Measurements from ENCODE around the gene POMT1. TPM values are rescaled to one million over a fixed set of nuclear protein-coding genes. Genes with fewer than 3 reads are reported as not detected.
"Not testable (repeated sequence)": the region's sequence is repeated elsewhere in the genome, so short reads cannot be mapped to it uniquely, and the experiment has no call there.

The POMT1 gene
- total RNA-seq, result 34.5 TPM

- DNase-seq, result peak; percentile 86
Measured at GRCh38 chr9:131502781-131503625, at the start of gene POMT1. Gene POMT1, plus strand, starts transcription at chr9:131502918. Its CDS starts 1,301 bp downstream, at chr9:131504219.

- DNase-seq, result no peak
Measured at GRCh38 chr9:131454028-131454427, 48.7 kb upstream of the POMT1 start.

GRCh38 chr9:131455655-131456054 is 47.1 kb upstream of the POMT1 start:
- DNase-seq, result not testable (repeated sequence)

- DNase-seq, result no peak
Measured at GRCh38 chr9:131457746-131458145, 45.0 kb upstream of the POMT1 start.

GRCh38 chr9:131459056-131459455 is 43.7 kb upstream of the POMT1 start:
- no peak for DNase-seq

- DNase-seq, result no peak
Measured at GRCh38 chr9:131461166-131461565, 41.6 kb upstream of the POMT1 start.

- DNase-seq, result no peak
Measured at GRCh38 chr9:131464354-131465000, 38.2 kb upstream of the POMT1 start.

GRCh38 chr9:131465401-131465800 is 37.3 kb upstream of the POMT1 start:
- DNase-seq, result no peak

- DNase-seq, result no peak
Measured at GRCh38 chr9:131467214-131467935, 35.3 kb upstream of the POMT1 start.

- no peak for DNase-seq
Measured at GRCh38 chr9:131468031-131468430, 34.7 kb upstream of the POMT1 start.

- DNase-seq, result no peak
Measured at GRCh38 chr9:131469356-131469755, 33.4 kb upstream of the POMT1 start.

- DNase-seq, result no peak
Measured at GRCh38 chr9:131469951-131470350, 32.8 kb upstream of the POMT1 start.

GRCh38 chr9:131470581-131470991 is 32.1 kb upstream of the POMT1 start:
- no peak for DNase-seq

GRCh38 chr9:131472085-131472484 is 30.6 kb upstream of the POMT1 start:
- DNase-seq, result not testable (repeated sequence)

- no peak for DNase-seq
Measured at GRCh38 chr9:131473198-131473885, 29.4 kb upstream of the POMT1 start.

GRCh38 chr9:131473891-131474290 is 28.8 kb upstream of the POMT1 start:
- no peak for DNase-seq

- no peak for DNase-seq
Measured at GRCh38 chr9:131474711-131475110, 28.0 kb upstream of the POMT1 start.

- DNase-seq, result no peak
Measured at GRCh38 chr9:131475111-131475955, 27.4 kb upstream of the POMT1 start.

GRCh38 chr9:131475956-131476776 is 26.6 kb upstream of the POMT1 start:
- DNase-seq, result no peak

GRCh38 chr9:131476777-131477345 is 25.9 kb upstream of the POMT1 start:
- DNase-seq, result no peak

Measured in occipital lobe (tissue), 2 donors.